Pancreas (tissue), 10 donors: ENCODE measurements around the gene KCNN1. TPM values are rescaled to one million over a fixed set of nuclear protein-coding genes. Genes with fewer than 3 reads are reported as not detected.

Source experiments
- ATAC-seq, 4 donors: fragments of 200-7000 bp; cut with Tn5 transposase; one replicate each; pipeline versions ENCODE4 v1.8.0 to v1.9.1; 2020; ENCODE audit warnings: mild to moderate bottlenecking in 4 of 4, moderate library complexity in 4 of 4
- DNase-seq, 6 donors: peaks; one replicate each; pipeline ENCODE4 v3.0.0-alpha.2; 2020
- FAIRE-seq: peaks from 2 replicates; lab custom pipeline; 2012; peaks lifted over from hg19 to GRCh38; lab: Jason Lieb, UNC
- H3K27ac ChIP-seq, 4 donors: fragments of 200-600 bp; sonication (generic); 1 replicate in 3 of 4; 2 replicates in 1 of 4; pipeline versions ENCODE4 v1.5.0 to v1.8.0; 2020
- H3K27me3 ChIP-seq, 4 donors: fragments of 200-600 bp; one replicate each; pipeline ENCODE4 v1.8.0; 2021
- H3K36me3 ChIP-seq, 3 donors: fragments of 200-600 bp; sonication (generic) in 1 of 3; one replicate each; pipeline versions ENCODE4 v1.5.0 to v1.8.0; 2020 to 2021
- H3K4me1 ChIP-seq, 3 donors: fragments of 200-600 bp; one replicate each; pipeline ENCODE4 v1.8.0; 2021
- H3K4me3 ChIP-seq, 4 donors: fragments of 200-600 bp; sonication (generic) in 2 of 4; one replicate each; pipeline versions ENCODE4 v1.5.0 to v1.8.0; 2020 to 2021
- H3K9me3 ChIP-seq, 4 donors: fragments of 200-600 bp; one replicate each; pipeline ENCODE4 v1.8.0; 2021
- CTCF ChIP-seq, 4 donors: fragments of 200-600 bp; sonication (generic) in 3 of 4; IDR thresholded peaks; one replicate each; pipeline versions ENCODE4 v1.5.0 to v1.8.0; 2021; ENCODE audit warnings: antibody characterized with exemption in 4 of 4
- WGBS, 2 donors: extraction: QIAGEN DNeasy Blood & Tissue Kit; methylation state at CpG; one replicate each; pipeline ENCODE4 v1.1.7; 2013; 5-methylcytosine and 5-hydroxymethylcytosine counted together
- intact Hi-C, 3 donors: fragments of 100-400 bp; cut with DNase I; formaldehyde crosslinking; loops; one replicate each; pipeline versions ENCODE4 v1.11.1 to v1.14.2; 2022
- polyA plus RNA-seq, 2 donors: library from polyadenylated mRNA; stranded (reverse); fragments of 200-250 nt; gene quantifications; one replicate each; pipeline ENCODE4 v1.2.3, GENCODE V29; 2013
- total RNA-seq, 6 donors: library from RNA; stranded (reverse); fragmentation: NEBNext Ultra II Directional in 4 of 6; extraction: Animal tissue kit (Norgen Biotek cat#: 25700) in 4 of 6; gene quantifications; one replicate each; pipeline versions ENCODE4 v1.2.1 to v1.2.4, GENCODE V29; 2021 to 2023
- donor health status: healthy with polysubstance abuse.
- donor health status: DM: no; HTN: no; CAD: no; lungs with moderate emphysema.
- donor health status: DM: no; HTN: no; CAD: no.
- donor health status: control.
- donor health status: control.
- donor health status: Bipolar disorder and iron deficiency.
- donor health status: DM: yes; HTN: yes; CAD: no.
- donor health status: DM: no; HTN: no; CAD: no.
- donor health status: DM: no; HTN: no; CAD: no.
- donor health status: DM: yes; HTN: yes; CAD: no.

The KCNN1 gene
- total and polyA plus RNA-seq, 8 donors: 0.08 to 0.33 (median 0.19) TPM; not detected in 5

- TF ChIP-seq CTCF (IDR thresholded peaks at IDR 0.05): no peak
- intact Hi-C loops: no loop called here
- Histone ChIP-seq H3K27me3 (peaks cover 0 to 5% (median 2%) of the 10 kb centered on the region in 4 donors), H3K4me1 (no peaks in the 10 kb centered on the region), H3K36me3 (no peaks in the 10 kb centered on the region), H3K4me3 (no peak overlapping the region), H3K9me3 (no peaks in the 10 kb centered on the region), H3K27ac (no peak overlapping the region)
- ATAC-seq: no peak
- no peak for DNase-seq
- FAIRE-seq: no peak
- WGBS, 2 donors: 41 to 59% methylated on average over 13 of the region's 13 CpGs
These were observed 2.8 kb upstream of the KCNN1 start for GRCh38 chr19:17963936-17964691.

- 57 to 59% methylated on average over 11 of the region's 11 CpGs for WGBS, 2 donors
- ATAC-seq (no peak), DNase-seq (no peak), FAIRE-seq (no peak)
- TF ChIP-seq CTCF (IDR thresholded peaks at IDR 0.05): no peak
- Histone ChIP-seq H3K27ac (no peak overlapping the region), H3K36me3 (no peaks in the 10 kb centered on the region), H3K27me3 (peaks cover 0 to 5% (median 2%) of the 10 kb centered on the region in 4 donors), H3K4me3 (no peak overlapping the region), H3K4me1 (no peaks in the 10 kb centered on the region), H3K9me3 (no peaks in the 10 kb centered on the region)
- intact Hi-C loops: no loop called here
These were observed 1.4 kb upstream of the KCNN1 start for GRCh38 chr19:17965370-17966128.

- Histone ChIP-seq H3K27me3 (peaks cover 0 to 5% (median 2%) of the 10 kb centered on the region in 4 donors), H3K36me3 (no peaks in the 10 kb centered on the region), H3K4me3 (no peak overlapping the region), H3K27ac (no peak overlapping the region), H3K9me3 (no peaks in the 10 kb centered on the region), H3K4me1 (no peaks in the 10 kb centered on the region)
- 64 to 73% methylated on average over 2 of the region's 2 CpGs for WGBS, 2 donors
- FAIRE-seq: no peak
- TF ChIP-seq CTCF (IDR thresholded peaks at IDR 0.05): no peak
- intact Hi-C loops: no loop called here
- no peak for ATAC-seq
- no peak for DNase-seq
These were observed 801 bp upstream of the KCNN1 start for GRCh38 chr19:17966129-17966483.

- H3K27ac ChIP-seq: no peak overlapping the region
- no peaks in the 10 kb centered on the region for H3K36me3 ChIP-seq
- H3K4me3 ChIP-seq: no peak overlapping the region
- intact Hi-C loops: no loop called here
- peaks cover 0 to 5% (median 2%) of the 10 kb centered on the region in 4 donors for H3K27me3 ChIP-seq
- WGBS, 2 donors: 5 to 8% methylated on average over 29 to 35 of the region's 35 CpGs
- ATAC-seq (no peak), DNase-seq (no peak), FAIRE-seq (no peak)
- no peaks in the 10 kb centered on the region for H3K9me3 ChIP-seq
- no peak for TF ChIP-seq CTCF (IDR thresholded peaks at IDR 0.05)
- no peaks in the 10 kb centered on the region for H3K4me1 ChIP-seq
These were observed 547 bp downstream of the KCNN1 start for GRCh38 chr19:17967257-17968051.
